Transverse colon (tissue), 4 donors: ENCODE data around the gene NCKAP5.

Experiments used
- CTCF ChIP-seq, 5 experiments: fragments of 200-600 bp in 3 of 5; fragments of 450-650 bp in 2 of 5; sonication (generic) in 3 of 5; IDR thresholded peaks; 1 replicate in 2 of 5; 2 replicates in 3 of 5; pipeline ENCODE4 v1.5.1; 2016 to 2017; ENCODE audit warnings: antibody characterized with exemption in 5 of 5, inconsistent platforms in 3 of 5, mild to moderate bottlenecking in 2 of 5, moderate library complexity in 1 of 5
- EP300 ChIP-seq: sonication (generic); formaldehyde crosslinking; IDR thresholded peaks from one replicate; pipeline ENCODE4 v1.6.1; 2017; ENCODE audit warnings: antibody characterized with exemption, low read depth
- POLR2A ChIP-seq: fragments of 450-650 bp; IDR thresholded peaks from one replicate; pipeline ENCODE4 v1.6.1; 2016; ENCODE audit warnings: antibody characterized with exemption, mild to moderate bottlenecking, moderate library complexity
- POLR2AphosphoS5 ChIP-seq, 3 donors: sonication (generic); formaldehyde crosslinking; IDR thresholded peaks; one replicate each; pipeline ENCODE4 v1.6.1; 2016; ENCODE audit warnings: antibody characterized with exemption in 3 of 3

DNA sequence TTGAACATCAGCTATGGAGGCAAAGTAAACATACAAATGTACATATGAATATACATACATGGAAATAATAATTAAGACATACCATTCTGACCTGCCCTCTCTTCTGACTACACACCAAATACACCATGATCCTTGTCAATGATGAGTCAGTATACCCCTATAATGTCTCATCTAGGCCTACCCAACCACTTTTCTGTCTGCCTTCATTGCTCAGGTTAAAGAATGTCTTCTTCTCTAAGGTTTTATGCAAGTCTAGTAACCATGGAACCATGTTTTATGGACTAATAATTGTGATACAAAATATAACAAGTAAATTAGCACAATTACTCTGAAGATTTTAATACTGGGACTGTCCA lies 128.7 kb downstream of the NCKAP5 start:
- no peak for TF ChIP-seq POLR2A
- TF ChIP-seq CTCF (IDR thresholded peaks at IDR 0.05), result no peak
- TF ChIP-seq EP300, result no peak
- TF ChIP-seq POLR2AphosphoS5 (IDR thresholded peaks at IDR 0.05), result no peak
